GM06990 (cell line): ENCODE measurements around the gene HRH4.
A peak's percentile ranks its signal among the peaks of the same experiment; 100 is the strongest.

Experiments used
- DNase-seq: peaks from one replicate; pipeline ENCODE4 v3.0.0-alpha.2; 2011; ENCODE audit not compliant: insufficient read length; ENCODE audit errors: extremely low read depth
- H3K27me3 ChIP-seq: replicated peaks from 2 replicates; pipeline ENCODE4 v1.6.0; 2011; ENCODE audit warnings: low read length; ENCODE audit not compliant: control insufficient read depth, insufficient read depth
- H3K36me3 ChIP-seq: 2 replicates; pipeline ENCODE4 v1.5.1; 2011; ENCODE audit warnings: low read length; ENCODE audit not compliant: control insufficient read depth, insufficient read depth
- H3K4me3 ChIP-seq: replicated peaks from 2 replicates; pipeline ENCODE4 v1.5.1; 2011; ENCODE audit warnings: low read depth, mild to moderate bottlenecking, control low read depth, low read length
- TF ChIP-seq, protein P1 (sequence below): IDR thresholded peaks from 2 replicates; pipeline ENCODE4 v1.5.1; 2011; ENCODE audit warnings: low read length, control low read depth, mild to moderate bottlenecking, inconsistent platforms; ENCODE audit not compliant: insufficient read depth, poor library complexity, severe bottlenecking

Gene HRH4

DNA sequence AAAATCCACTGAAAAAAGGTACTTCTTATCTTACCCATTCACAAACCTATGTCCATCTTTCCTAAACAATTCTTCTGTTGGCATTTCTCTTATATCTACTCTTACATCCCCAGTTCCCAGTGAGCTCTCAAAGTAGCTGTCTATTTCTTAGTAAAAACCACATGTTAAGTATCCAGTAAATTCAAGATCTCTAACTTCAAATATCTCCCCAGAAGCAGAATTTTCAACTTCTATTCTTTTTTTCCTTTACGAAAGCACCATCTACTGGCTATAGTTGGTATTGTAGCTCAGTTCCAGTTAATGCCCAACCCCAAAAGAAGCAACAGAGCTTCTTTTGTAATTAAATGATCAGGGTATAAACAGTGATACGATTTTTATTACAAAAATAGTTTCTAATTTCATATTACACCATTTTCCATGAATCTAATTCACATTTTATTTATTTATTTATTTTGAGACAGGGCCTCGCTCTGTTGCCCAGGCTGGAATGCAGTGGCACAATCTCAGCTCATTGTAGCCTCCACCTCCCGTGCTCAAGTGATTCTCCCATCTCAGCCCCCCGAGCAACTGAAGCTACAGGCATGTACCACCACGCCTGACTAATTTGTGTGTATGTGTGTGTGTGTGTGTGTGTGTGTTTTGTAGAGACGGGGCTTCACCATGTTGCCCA, 28.5 kb downstream of the HRH4 start:
- DNase-seq: no peak
- TF ChIP-seq, protein P1, sequence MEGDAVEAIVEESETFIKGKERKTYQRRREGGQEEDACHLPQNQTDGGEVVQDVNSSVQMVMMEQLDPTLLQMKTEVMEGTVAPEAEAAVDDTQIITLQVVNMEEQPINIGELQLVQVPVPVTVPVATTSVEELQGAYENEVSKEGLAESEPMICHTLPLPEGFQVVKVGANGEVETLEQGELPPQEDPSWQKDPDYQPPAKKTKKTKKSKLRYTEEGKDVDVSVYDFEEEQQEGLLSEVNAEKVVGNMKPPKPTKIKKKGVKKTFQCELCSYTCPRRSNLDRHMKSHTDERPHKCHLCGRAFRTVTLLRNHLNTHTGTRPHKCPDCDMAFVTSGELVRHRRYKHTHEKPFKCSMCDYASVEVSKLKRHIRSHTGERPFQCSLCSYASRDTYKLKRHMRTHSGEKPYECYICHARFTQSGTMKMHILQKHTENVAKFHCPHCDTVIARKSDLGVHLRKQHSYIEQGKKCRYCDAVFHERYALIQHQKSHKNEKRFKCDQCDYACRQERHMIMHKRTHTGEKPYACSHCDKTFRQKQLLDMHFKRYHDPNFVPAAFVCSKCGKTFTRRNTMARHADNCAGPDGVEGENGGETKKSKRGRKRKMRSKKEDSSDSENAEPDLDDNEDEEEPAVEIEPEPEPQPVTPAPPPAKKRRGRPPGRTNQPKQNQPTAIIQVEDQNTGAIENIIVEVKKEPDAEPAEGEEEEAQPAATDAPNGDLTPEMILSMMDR: peak; percentile 64

DNA sequence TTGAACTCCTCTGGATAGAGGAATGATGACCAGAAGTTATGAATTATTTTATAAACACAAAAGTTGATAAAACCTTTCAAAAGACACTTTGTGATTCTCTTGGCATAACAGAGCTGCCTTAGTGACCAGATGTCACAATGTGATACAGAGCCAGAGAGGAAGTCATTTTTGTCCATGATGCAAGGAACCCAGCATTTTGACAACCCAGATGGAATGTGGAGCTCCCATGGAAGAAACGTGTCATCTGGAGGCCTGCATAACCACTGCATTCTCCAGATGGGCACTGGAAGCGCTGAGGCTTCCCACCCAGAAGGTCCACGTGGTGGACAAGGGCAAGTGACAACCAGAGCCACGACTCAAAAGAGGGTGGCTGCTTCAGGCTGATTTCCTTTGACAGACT, 30.1 kb downstream of the HRH4 start:
- DNase-seq: no peak
- TF ChIP-seq, protein P1: no peak
- Histone ChIP-seq H3K27me3 (no peaks in the 10 kb centered on the region; the same call in 1 of the 2 replicates), H3K4me3 (no peak overlapping the region), H3K36me3 (no peaks in the 10 kb centered on the region)

More for the DNA sequence above, 28.5 kb downstream of the HRH4 start:
- no peaks in the 10 kb centered on the region for H3K27me3 ChIP-seq
- no peak overlapping the region for H3K4me3 ChIP-seq
- H3K36me3 ChIP-seq: no peaks in the 10 kb centered on the region

DNA sequence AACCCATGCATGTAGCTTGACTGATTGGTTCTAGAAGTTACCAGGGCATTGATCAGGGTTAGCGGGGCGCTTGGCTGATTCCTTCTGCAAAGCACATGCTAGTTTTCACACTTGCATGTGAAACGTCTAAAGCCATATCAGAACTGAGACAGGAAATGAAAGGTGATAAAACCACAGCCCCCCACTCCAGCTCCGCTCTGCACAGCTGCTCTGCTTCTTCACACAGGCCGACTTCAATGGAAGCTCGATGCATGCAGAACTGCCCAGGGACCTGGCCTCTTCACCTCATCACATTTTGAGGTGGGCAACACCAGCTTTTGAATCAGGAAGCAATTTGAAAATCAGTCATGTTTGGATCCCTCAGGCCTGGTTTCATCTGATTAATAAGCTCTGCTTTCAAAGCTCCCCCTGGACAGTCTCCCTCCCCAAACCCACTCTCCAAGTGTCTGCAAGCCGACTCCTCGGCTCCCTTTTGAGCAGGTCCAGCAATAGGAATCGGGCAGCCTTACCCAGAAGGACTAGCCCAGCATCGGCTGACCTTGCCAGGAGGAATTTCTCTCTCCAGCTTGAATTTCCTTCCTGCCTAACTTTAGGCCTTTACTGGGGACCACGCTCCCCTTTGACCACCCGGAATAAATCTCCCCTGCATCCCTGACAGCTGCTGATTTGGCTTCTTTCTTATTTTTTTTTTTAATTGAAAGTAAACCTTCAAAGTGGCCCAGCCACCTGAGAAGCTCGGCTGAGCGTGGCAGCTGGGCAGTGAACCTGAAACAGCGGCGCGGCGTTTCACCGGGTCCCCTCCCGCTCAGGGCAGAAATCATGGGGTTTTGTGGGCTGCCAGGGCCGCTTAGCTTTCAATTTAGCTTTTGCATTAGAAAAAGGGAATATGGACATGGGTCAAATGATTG, 31.7 kb downstream of the HRH4 start:
- H3K4me3 ChIP-seq: no peak overlapping the region
- H3K27me3 ChIP-seq: no peaks in the 10 kb centered on the region; the same call in 1 of the 2 replicates
- TF ChIP-seq, protein P1: no peak
- DNase-seq: peak; percentile 72
- no peaks in the 10 kb centered on the region for H3K36me3 ChIP-seq

DNA sequence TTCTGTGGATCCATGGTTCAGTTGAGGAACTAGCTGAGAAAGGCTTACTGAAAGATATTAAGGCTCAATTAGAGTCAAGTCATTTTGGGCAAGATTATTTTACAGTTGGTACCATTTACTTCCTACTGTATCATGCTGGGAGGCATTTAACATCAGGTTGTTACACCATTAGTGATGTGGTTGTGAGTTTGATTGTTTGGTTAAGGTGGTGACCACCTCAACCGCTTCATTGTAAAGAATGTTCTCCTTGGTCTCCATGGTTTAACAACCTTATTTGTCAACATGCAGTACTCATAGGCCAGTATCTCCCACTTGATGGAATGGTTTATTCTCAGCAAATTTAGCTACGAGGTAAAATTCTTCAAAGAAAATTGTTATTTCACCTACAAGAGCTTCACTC, 34.1 kb downstream of the HRH4 start:
- no peaks in the 10 kb centered on the region for H3K36me3 ChIP-seq
- no peaks in the 10 kb centered on the region; the same call in none of the 2 replicates for H3K27me3 ChIP-seq
- TF ChIP-seq, protein P1: no peak
- no peak overlapping the region for H3K4me3 ChIP-seq
- no peak for DNase-seq

DNA sequence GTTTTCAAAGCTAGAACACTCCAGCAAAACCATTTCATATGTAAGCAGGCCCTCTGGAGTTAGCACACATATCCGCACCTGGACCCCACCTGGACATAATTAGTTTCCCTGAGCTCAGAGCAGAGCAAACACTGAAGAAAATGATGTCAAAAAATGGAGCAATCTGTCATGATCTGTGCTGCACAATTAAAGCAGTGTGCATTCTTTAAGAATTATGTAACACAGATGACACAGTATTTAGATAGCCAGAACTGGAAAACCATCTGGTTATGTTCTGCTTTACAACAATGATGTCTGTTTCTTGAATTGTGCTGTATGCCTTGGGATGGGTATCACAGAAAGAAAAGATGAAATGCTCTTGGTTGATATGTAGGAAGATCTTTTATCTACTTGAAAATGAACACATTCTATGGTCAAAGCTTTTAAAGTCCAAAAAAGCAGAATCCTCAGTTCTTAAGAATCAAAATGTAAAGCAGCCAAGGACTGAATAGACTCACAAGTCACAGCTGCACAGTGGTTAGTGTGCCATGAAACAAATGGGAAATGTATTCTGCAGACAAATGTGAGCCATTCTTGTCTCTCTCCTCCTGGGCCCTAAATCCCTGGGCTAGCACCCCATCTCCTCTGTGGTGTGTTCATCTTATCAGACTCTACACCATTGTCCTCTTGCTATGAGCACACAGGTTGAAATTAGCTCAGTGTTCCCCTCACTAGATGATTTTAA, 36.8 kb downstream of the HRH4 start:
- Histone ChIP-seq H3K4me3 (no peak overlapping the region), H3K27me3 (no peaks in the 10 kb centered on the region; the same call in none of the 2 replicates), H3K36me3 (no peaks in the 10 kb centered on the region)
- no peak for DNase-seq
- TF ChIP-seq, protein P1: no peak
